Fibroblast of lung (primary cell): ENCODE data around the gene IAPP.

Experiments
- CTCF ChIP-seq, 2 donors: IDR thresholded peaks in 1 of 2; conservative IDR thresholded peaks in 1 of 2; 1 replicate in 1 of 2; 2 replicates in 1 of 2; pipeline ENCODE4 v1.5.1; 2011 to 2012; ENCODE audit warnings: low read length in 2 of 2, control low read depth in 1 of 2, inconsistent platforms in 1 of 2, low read depth in 1 of 2, mild to moderate bottlenecking in 1 of 2
- EZH2 ChIP-seq: IDR thresholded peaks from 2 replicates; pipeline ENCODE4 v1.5.1; 2012; ENCODE audit warnings: low read length, control low read depth, mild to moderate bottlenecking; ENCODE audit errors: missing control alignments

- TF ChIP-seq CTCF (conservative IDR thresholded peaks at IDR 0.05 in 1 of 2, IDR thresholded peaks at IDR 0.05 in 1 of 2; ENCODE audit: low read depth in 1 of 2, low read length in 2 of 2) (no peak), EZH2 (no peak)
These were observed 37.9 kb upstream of the IAPP start, which contains the start of gene SLCO1A2 for GRCh38 chr12:21334771-21335325.
